ENCODE results near the gene RFX4.

RFX4 gene

DNA sequence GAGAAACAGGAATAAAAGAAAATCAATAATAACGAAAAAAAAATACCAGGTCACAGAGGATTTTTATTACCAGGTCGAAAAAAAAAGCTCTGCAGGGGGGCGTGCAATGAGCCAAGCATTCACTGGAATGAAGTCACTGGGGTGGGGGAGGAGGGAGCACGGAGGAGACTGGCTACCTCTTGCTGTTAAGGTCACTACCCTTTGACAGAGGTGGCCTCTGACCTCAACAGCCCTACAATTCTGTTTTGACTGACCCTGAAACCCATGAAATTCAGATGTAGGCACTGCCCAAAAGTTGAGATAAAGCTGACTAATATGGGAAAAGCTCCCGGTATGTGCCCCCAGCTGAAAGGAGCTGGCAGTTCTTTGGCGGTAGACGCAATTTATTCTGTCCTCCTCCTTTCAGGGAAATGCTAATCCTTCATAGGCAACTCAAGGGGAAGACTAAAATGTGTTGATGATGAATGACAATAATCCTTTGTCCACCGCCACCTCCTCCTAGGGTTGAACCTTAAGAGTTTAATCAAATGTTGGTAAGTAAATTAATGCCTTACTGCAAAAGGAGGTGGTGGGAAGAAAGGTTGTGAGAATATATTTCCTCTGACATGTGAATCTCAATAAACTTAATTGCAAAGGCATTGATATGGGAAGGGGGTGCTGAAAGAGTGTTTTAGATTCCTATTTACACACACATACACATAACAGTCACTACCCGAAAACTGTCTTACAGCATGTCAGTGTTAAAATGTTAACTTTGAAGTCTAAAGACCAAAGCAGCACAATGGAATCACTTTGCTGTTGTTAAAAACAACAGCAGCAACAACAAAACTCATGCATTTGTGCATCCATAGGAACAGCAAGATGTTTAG, 185.4 kb downstream of the RFX4 start:
- no peak for FAIRE-seq

GRCh38 chr12:106769078-106769477, 186.3 kb downstream of the RFX4 start:
- no peak for FAIRE-seq

DNA sequence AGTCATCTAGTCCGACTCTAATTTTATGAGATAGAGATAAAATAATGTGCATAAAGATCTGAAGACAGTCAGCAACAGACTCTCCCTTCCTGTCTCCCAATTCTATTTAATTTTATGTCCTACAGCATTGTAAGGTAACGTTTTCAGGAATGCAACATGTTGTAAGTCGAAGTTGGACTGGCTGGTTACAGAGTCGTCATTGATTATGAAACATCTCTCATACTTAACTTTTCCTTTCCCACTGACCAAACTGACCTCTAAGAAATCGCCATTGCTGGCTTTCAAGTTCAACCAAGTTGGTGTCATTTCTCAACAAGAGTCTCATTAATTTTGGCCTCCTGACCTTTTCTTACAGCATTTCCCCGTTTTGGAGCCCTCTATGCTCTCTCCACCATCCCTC, 186.7 kb downstream of the RFX4 start:
- FAIRE-seq = no peak

DNA sequence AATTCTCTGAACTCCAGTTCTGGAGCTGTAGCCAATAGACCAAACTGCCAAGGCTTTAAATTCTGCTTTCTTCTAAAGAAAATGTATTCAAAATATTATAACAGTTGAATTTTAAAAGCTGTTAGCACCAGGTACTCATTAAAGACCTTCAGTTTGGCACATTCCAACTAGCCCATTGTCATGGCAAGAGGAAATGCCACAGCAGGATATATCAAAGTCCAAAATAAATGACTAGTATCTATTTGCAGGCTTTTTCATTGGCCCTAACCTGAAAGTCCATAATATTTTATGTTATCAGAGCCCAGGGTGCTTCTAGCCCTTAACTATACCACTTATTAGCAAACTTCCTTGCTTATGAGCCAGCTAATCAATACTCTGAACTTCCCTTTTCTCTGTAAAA, 188.6 kb downstream of the RFX4 start:
- no peak for FAIRE-seq

GRCh38 chr12:106773286-106774004, 190.6 kb downstream of the RFX4 start:
- no peak for FAIRE-seq

GRCh38 chr12:106774005-106774807, 191.4 kb downstream of the RFX4 start, which contains the start of gene RIC8B:
TSS of gene RIC8B (plus strand) at chr12:106774682. CDS start at chr12:106774746, 64 bp downstream.
- FAIRE-seq = peak; percentile 65

DNA sequence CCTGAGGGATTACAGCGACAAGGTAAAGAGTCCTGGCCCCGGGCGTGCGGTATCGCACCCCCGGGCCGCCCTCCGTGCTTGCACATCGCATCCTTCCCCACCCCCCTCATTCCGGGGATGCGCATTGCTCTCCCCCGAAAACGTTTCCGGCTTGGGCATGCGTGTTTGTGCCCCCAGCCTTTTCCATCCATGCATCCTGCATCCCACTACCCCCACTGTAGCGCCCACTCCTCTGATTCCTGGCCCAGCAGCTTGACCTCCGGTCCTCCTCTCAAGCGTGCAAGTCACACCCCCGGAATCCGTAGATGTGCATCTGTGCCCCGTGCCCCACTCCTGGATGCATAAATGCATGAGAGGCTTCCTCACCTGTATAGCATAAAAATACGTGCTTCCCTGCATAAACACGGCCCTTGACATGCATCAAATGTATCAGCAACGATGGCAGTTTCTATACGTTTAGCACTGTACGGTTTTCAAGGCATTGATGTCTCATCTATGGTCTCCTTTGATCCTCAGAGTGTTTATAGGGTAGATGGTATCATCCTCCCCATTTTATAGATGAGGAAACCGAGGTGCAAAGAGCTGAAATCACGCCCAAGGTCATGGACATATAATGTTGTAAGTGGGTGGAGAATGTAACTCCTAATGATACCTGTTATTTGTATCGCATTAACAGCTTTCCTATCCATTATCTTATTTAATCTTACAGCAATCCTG, 192.2 kb downstream of the RFX4 start:
- no peak for FAIRE-seq

DNA sequence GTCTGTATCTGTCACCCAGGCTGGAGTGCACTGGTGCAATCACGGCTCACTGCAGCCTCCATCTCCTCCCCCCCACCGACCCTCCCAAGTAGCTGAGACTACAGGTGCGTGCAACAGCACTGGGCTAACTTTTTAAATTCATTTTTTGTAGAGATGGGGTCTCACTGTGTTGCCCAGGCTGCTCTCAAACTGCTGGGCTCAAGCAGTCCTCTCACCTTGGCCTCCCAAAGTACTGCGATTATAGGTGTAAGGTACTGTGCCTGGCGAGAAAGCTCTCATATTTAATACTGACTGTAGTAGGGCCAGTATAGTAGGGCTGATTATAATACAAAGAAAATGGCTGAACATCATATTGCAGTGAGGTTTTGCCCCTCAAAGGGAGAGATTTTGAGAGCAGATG, 194.1 kb downstream of the RFX4 start:
- no peak for FAIRE-seq

DNA sequence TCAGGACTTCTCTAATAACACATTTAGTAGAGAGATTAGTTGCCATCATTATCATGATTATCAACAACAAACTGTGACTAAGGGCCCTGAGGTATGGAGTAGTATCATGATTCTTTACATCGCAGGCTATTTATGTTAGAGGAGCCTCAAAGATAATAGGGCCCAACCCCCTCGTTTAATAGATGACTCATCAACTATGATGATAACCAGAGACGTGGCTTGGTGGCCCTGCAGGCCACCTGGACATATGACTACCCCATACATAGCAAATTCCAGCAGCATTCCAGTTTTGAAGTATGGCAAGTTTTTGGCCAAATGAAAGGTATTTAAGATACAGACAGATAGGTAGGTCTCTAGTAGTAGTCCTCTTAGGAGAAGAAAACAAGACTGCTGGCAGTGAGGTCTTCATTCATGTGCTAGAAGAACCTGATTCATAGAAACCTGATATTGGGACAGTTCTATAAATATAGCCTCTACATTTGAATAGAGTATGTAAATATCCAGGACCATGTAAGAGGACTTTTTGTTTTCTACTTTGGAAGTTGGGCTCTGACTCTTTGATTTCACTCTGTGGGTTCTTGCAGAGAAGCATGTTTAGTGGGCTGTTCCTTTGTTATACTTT, 197.3 kb downstream of the RFX4 start:
- FAIRE-seq = no peak

DNA sequence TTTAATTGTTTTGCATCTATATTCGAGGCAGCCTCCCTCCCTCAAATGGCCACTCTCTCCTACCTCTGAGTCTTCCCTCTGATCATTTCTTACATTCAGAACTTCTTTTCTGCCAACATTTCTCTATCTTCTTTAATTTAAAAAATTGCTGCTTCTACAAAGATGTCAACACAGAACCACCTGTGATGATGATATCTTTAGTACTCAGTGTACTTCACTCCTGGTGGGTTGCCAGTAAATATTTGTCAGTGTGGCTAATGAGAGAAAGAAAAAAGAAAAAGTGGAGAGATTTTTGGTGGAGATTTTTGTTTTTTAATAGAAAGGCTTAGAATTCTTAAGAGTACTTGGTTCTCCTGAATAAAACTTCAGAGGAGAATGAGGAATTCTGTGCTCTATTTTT, 199.8 kb downstream of the RFX4 start:
- no peak for FAIRE-seq

DNA sequence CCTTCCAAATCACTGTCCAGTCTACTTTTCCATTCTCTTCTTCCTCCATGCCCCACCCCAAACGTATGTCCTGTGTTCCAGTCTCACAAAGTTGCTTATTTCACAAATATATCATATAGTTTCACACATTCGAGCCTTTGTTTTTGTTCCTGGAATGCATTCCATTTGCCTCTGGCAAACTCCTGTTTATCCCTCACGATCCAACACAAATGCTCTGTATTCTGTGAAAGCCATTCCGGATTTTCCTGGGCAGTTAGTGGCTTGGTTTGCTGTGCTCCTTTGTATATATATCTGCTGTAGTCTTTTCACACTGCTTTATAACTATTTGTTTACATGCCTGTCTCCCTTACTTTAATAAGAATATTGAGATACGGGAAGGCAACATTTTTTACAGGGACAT, 200.7 kb downstream of the RFX4 start:
- FAIRE-seq = no peak

GRCh38 chr12:106790020-106790419, 207.2 kb downstream of the RFX4 start:
- no peak for FAIRE-seq

- no peak for FAIRE-seq
Observed at GRCh38 chr12:106791531-106791930, 208.7 kb downstream of the RFX4 start.

DNA sequence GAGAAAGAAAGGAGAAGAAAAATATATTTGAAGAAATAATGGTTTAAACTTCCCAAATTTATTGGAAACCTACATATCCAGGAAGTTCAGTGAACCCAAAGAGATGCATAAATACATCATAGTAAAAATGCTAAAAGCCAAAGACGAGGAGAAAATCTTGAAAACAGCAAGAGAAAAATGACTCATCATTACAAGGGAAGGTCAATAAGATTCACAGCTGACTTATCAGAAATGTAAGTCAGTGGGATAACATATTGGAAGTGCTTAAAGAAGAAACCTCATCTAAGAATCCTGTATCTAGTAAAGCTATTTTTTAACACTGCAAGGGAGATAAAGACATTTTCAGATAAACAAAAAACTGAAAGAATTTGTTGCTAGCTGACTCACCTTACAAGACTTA, 211.6 kb downstream of the RFX4 start:
- no peak for FAIRE-seq

DNA sequence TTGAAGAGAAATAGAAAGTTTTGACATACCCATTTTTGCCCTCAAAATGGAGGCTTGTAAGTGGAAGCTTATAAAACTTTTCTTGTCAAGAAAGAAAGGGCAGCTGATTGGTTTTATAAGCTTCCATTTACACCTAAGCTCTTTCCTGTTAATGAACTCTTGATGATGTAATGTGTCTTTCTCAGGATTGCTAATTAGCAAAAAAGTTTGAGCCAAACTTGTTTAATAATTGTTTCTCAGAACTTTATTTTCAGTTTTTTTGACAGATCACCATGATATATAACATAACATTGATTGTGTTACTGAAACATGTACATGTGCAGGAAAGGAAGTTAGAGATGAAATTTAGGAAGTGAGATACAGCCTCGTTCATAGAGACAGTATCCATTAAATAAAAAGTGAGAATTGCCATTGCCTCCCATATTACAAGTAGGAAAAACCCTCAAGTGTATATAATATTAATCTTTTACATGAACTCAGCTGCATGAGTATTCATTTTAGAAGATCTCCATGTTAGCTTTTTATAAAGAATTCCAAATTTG, 218.4 kb downstream of the RFX4 start:
- no peak for FAIRE-seq

DNA sequence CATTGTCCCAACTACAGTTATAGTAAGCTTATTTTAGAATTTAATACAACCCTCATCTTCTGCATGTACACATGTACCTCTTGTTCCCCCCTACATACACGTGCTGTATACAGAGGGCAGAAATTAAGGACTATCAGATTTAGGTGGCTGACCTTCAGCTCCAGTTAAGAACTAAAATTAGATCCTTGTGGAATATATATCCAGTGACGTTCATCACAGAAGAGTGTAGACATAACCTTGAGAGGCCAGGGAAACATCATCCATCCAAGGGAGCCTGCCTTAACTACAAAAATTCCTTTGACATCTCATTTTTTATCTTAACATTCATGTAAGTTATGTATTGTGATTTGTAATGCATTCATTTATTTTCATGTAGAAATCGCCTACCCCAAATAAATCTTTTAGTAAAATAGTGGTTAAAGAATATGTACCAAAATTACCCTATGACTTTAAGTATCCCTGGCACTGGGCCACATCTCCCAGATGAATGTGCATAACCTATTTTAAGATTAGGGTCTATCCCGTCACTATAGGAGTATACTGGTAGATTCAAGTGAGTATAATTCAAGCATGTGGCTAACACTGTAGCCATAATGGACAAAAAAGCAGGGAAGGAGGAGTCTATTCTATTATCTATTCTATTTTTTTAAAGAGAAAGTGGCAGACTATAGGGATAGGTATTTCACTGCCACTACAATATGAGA, 219.2 kb downstream of the RFX4 start:
- FAIRE-seq = no peak

DNA sequence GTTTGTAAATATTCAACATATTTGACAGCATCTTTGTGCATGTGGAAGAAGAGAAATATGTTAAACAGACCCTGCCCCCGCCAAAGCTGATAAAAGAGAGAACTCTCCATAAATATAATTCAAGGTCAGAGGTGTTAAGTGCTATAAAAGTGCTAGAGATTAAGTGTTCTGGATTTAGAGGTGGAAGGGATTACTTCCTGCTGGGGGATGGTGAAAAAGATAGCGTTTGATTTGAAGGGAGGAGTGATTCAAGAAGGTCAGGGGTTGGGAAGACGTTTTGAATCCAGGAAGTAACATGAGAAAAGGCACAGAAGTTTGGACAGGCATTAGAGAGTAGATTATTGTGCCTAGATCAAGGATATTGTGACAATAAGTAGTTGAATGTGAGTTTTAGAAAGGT, 221.9 kb downstream of the RFX4 start:
- FAIRE-seq = no peak
